CD4-positive, CD25-positive, alpha-beta regulatory T cell (primary cell): ENCODE data around the gene SLC23A2. TPM values are rescaled to one million over a fixed set of nuclear protein-coding genes. Genes with fewer than 3 reads are reported as not detected.

Experiments used
- ATAC-seq, 2 donors: fragments of 150-1000 bp; cut with Tn5 transposase; one replicate each; pipeline ENCODE4 v1.10.0; 2021; ENCODE audit warnings: low read depth in 2 of 2, moderate number of reproducible peaks in 2 of 2, moderate library complexity in 1 of 2
- DNase-seq, 3 donors: peaks; one replicate each; pipeline versions ENCODE4 v3.0.0 to v3.0.0-alpha.2; 2012 to 2022; ENCODE audit warnings: mixed read lengths in 1 of 3
- H3K27ac ChIP-seq: one replicate; pipeline ENCODE4 v1.7.0; 2013; ENCODE audit warnings: mild to moderate bottlenecking, low read length; ENCODE audit not compliant: insufficient read depth, poor library complexity, severe bottlenecking
- H3K27me3 ChIP-seq: one replicate; pipeline ENCODE4 v1.7.0; 2013; ENCODE audit warnings: low read length; ENCODE audit not compliant: control insufficient read depth, insufficient read depth
- H3K36me3 ChIP-seq: one replicate; pipeline ENCODE4 v1.7.0; 2013; ENCODE audit warnings: mild to moderate bottlenecking, low read length, moderate library complexity; ENCODE audit not compliant: control insufficient read depth, insufficient read depth
- H3K4me1 ChIP-seq: 2 replicates; pipeline ENCODE4 v1.7.0; 2013; ENCODE audit warnings: mild to moderate bottlenecking, low read length; ENCODE audit not compliant: insufficient read depth, control insufficient read depth, poor library complexity, severe bottlenecking
- H3K4me3 ChIP-seq: one replicate; pipeline ENCODE4 v1.7.0; 2013; ENCODE audit warnings: low read depth, mild to moderate bottlenecking, low read length, moderate library complexity
- H3K9me3 ChIP-seq, 2 experiments: 1 replicate in 1 of 2; 2 replicates in 1 of 2; pipeline ENCODE4 v1.7.0; 2013; ENCODE audit warnings: low read length in 2 of 2, mild to moderate bottlenecking in 1 of 2, moderate library complexity in 1 of 2; ENCODE audit not compliant: control insufficient read depth in 2 of 2
- H3K27ac Mint-ChIP-seq, 3 donors: one replicate each; pipeline ENCODE4 v1.8.0; 2020 to 2022; ENCODE audit warnings: mild to moderate bottlenecking in 3 of 3, mixed read lengths in 3 of 3, moderate library complexity in 2 of 3
- H3K27me3 Mint-ChIP-seq: one replicate; pipeline ENCODE4 v1.8.0; 2022; ENCODE audit warnings: mild to moderate bottlenecking, mixed read lengths
- H3K36me3 Mint-ChIP-seq: one replicate; pipeline ENCODE4 v1.8.0; 2020; ENCODE audit warnings: mixed read lengths
- H3K4me1 Mint-ChIP-seq, 4 donors: one replicate each; pipeline ENCODE4 v1.8.0; 2020 to 2022; ENCODE audit warnings: mixed read lengths in 4 of 4, mild to moderate bottlenecking in 1 of 4
- H3K4me3 Mint-ChIP-seq, 4 donors: one replicate each; pipeline ENCODE4 v1.8.0; 2020 to 2022; ENCODE audit warnings: mild to moderate bottlenecking in 4 of 4, mixed read lengths in 4 of 4, moderate library complexity in 3 of 4
- H3K9me3 Mint-ChIP-seq, 7 donors: one replicate each; pipeline ENCODE4 v1.8.0; 2020 to 2022; ENCODE audit warnings: mixed read lengths in 7 of 7, mild to moderate bottlenecking in 3 of 7, moderate library complexity in 2 of 7
- polyA plus RNA-seq, 4 donors: library from polyadenylated mRNA; unstranded; fragments of 300-500 nt; fragmentation: Illumina TruSeq; gene quantifications; one replicate each; pipeline ENCODE4 v1.2.3, GENCODE V29; 2021
- total RNA-seq: library from RNA; stranded (reverse); gene quantifications from one replicate; pipeline ENCODE4 v1.2.3, GENCODE V29; 2022

SLC23A2 gene
- total and polyA plus RNA-seq, 5 donors from 2014 or later: 3.7 to 19.6 (median 4.7) TPM

- Mint-ChIP-seq H3K9me3 (no peaks in the 10 kb centered on the region), H3K27me3 (no peaks in the 10 kb centered on the region), H3K4me1 (peaks cover 0 to 4% (median 1%) of the 10 kb centered on the region in 4 donors), H3K4me3 (no peak overlapping the region), H3K27ac (peak overlapping the region in 1 of 3 donors; percentile 48), H3K36me3 (peaks cover 59% of the 10 kb centered on the region)
- Histone ChIP-seq H3K27ac (no peak overlapping the region), H3K9me3 (no peaks in the 10 kb centered on the region), H3K4me3 (no peak overlapping the region), H3K27me3 (no peaks in the 10 kb centered on the region), H3K4me1 (no peaks in the 10 kb centered on the region), H3K36me3 (peaks cover 53% of the 10 kb centered on the region)
- DNase-seq (no peak), ATAC-seq (no peak)
Measured at GRCh38 chr20:4856022-4856755, 145.1 kb downstream of the SLC23A2 start.

GRCh38 chr20:4855555-4855954, 145.8 kb downstream of the SLC23A2 start:
- no peak overlapping the region for H3K27ac Mint-ChIP-seq
- H3K36me3 ChIP-seq: peaks cover 50% of the 10 kb centered on the region

GRCh38 chr20:4855097-4855496, 146.2 kb downstream of the SLC23A2 start:
- no peak overlapping the region for H3K27ac Mint-ChIP-seq

More at GRCh38 chr20:4855555-4855954, 145.8 kb downstream of the SLC23A2 start:
- no peaks in the 10 kb centered on the region for H3K4me1 ChIP-seq
- ATAC-seq (no peak), DNase-seq (no peak)
- H3K27me3 ChIP-seq: no peaks in the 10 kb centered on the region
- H3K9me3 ChIP-seq: no peaks in the 10 kb centered on the region
- H3K27ac ChIP-seq: no peak overlapping the region
- Mint-ChIP-seq H3K36me3 (peaks cover 56% of the 10 kb centered on the region), H3K4me1 (peaks cover 0 to 4% (median 1%) of the 10 kb centered on the region in 4 donors), H3K9me3 (no peaks in the 10 kb centered on the region), H3K4me3 (no peak overlapping the region), H3K27me3 (no peaks in the 10 kb centered on the region)
- H3K4me3 ChIP-seq: no peak overlapping the region

GRCh38 chr20:4854561-4854901, 146.8 kb downstream of the SLC23A2 start:
- no peak overlapping the region for H3K4me3 ChIP-seq
- no peaks in the 10 kb centered on the region for H3K9me3 Mint-ChIP-seq
- H3K4me1 ChIP-seq: no peaks in the 10 kb centered on the region
- peaks cover 0 to 3% (median 0%) of the 10 kb centered on the region in 4 donors for H3K4me1 Mint-ChIP-seq
- peak overlapping the region in 2 of 3 donors; percentile 62 to 79 for H3K27ac Mint-ChIP-seq
- H3K9me3 ChIP-seq: no peaks in the 10 kb centered on the region
- no peak overlapping the region for H3K27ac ChIP-seq
- no peaks in the 10 kb centered on the region for H3K27me3 ChIP-seq
- no peaks in the 10 kb centered on the region for H3K27me3 Mint-ChIP-seq
- H3K4me3 Mint-ChIP-seq: no peak overlapping the region
- no peak for ATAC-seq
- peaks cover 44% of the 10 kb centered on the region for H3K36me3 ChIP-seq
- peaks cover 47% of the 10 kb centered on the region for H3K36me3 Mint-ChIP-seq
- no peak for DNase-seq

More at GRCh38 chr20:4855097-4855496, 146.2 kb downstream of the SLC23A2 start:
- ATAC-seq (no peak), DNase-seq (no peak)
- Mint-ChIP-seq H3K4me1 (peaks cover 0 to 3% (median under 1%) of the 10 kb centered on the region in 4 donors), H3K9me3 (no peaks in the 10 kb centered on the region), H3K36me3 (peaks cover 52% of the 10 kb centered on the region), H3K27me3 (no peaks in the 10 kb centered on the region), H3K4me3 (no peak overlapping the region)
- Histone ChIP-seq H3K36me3 (peaks cover 48% of the 10 kb centered on the region), H3K4me1 (no peaks in the 10 kb centered on the region), H3K9me3 (no peaks in the 10 kb centered on the region), H3K4me3 (no peak overlapping the region), H3K27ac (no peak overlapping the region), H3K27me3 (no peaks in the 10 kb centered on the region)

- Mint-ChIP-seq H3K9me3 (no peaks in the 10 kb centered on the region), H3K27ac (peak overlapping the region in 2 of 3 donors; percentile 42 to 79), H3K4me3 (no peak overlapping the region), H3K4me1 (peaks cover 0 to 3% (median 0%) of the 10 kb centered on the region in 4 donors), H3K27me3 (no peaks in the 10 kb centered on the region), H3K36me3 (peaks cover 42% of the 10 kb centered on the region)
- Histone ChIP-seq H3K4me3 (no peak overlapping the region), H3K27ac (no peak overlapping the region), H3K9me3 (no peaks in the 10 kb centered on the region), H3K4me1 (no peaks in the 10 kb centered on the region), H3K27me3 (no peaks in the 10 kb centered on the region), H3K36me3 (peaks cover 39% of the 10 kb centered on the region)
- no peak for ATAC-seq
- DNase-seq: no peak
Measured at GRCh38 chr20:4853757-4854560, 147.4 kb downstream of the SLC23A2 start.

GRCh38 chr20:4853004-4853403, 148.3 kb downstream of the SLC23A2 start:
- no peaks in the 10 kb centered on the region for H3K4me1 Mint-ChIP-seq
- H3K27me3 Mint-ChIP-seq: no peaks in the 10 kb centered on the region
- no peak overlapping the region for H3K4me3 ChIP-seq
- no peak overlapping the region for H3K4me3 Mint-ChIP-seq
- H3K27me3 ChIP-seq: no peaks in the 10 kb centered on the region
- H3K27ac ChIP-seq: no peak overlapping the region
- H3K36me3 ChIP-seq: peaks cover 29% of the 10 kb centered on the region
- H3K4me1 ChIP-seq: no peaks in the 10 kb centered on the region
- no peak for DNase-seq
- no peak overlapping the region for H3K27ac Mint-ChIP-seq
- H3K36me3 Mint-ChIP-seq: peaks cover 33% of the 10 kb centered on the region
- ATAC-seq: no peak
- no peaks in the 10 kb centered on the region for H3K9me3 Mint-ChIP-seq
- no peaks in the 10 kb centered on the region for H3K9me3 ChIP-seq

GRCh38 chr20:4850960-4851359, 150.3 kb downstream of the SLC23A2 start:
- Mint-ChIP-seq H3K4me3 (no peak overlapping the region), H3K4me1 (no peaks in the 10 kb centered on the region), H3K27me3 (peaks cover 4% of the 10 kb centered on the region), H3K27ac (peak overlapping the region in 1 of 3 donors; percentile 73), H3K36me3 (peaks cover 13% of the 10 kb centered on the region), H3K9me3 (no peaks in the 10 kb centered on the region)
- no peaks in the 10 kb centered on the region for H3K9me3 ChIP-seq
- H3K36me3 ChIP-seq: peaks cover 12% of the 10 kb centered on the region
- no peaks in the 10 kb centered on the region for H3K27me3 ChIP-seq
- no peak overlapping the region for H3K4me3 ChIP-seq
- no peak overlapping the region for H3K27ac ChIP-seq
- ATAC-seq (no peak), DNase-seq (no peak)
- no peaks in the 10 kb centered on the region for H3K4me1 ChIP-seq
